Measurements from ENCODE around the gene C3orf49. TPM values are rescaled to one million over a fixed set of nuclear protein-coding genes. Genes with fewer than 3 reads are reported as not detected.

The C3orf49 gene
- total RNA-seq, 1 donor from 2014 or later, result not detected

DNA sequence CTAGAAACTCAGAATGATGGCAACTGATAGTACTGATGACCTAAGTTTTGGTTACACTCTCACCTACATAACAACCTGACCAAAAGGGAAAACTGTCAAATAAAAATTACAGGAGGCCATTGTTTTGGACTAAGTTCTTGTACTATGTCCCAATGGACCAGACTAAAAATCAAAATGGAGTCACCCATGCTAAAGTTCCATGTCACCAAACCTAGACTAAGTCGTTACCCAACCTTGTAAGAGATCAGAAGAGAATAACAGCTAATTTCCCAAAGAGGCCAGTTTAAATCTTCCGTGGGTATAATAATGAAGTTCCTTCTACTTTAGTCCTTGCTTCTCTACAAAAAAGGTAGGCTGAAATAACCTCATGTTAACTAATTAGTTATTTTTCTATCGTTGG lies 32.2 kb downstream of the C3orf49 start:
- Histone ChIP-seq H3K4me3 (no peak overlapping the region), H3K9ac (no peak overlapping the region), H3K4me1 (peaks cover 9% of the 10 kb centered on the region), H3K27ac (no peak overlapping the region), H4K20me1 (ENCODE audit: low read depth) (peaks cover 5% of the 10 kb centered on the region), H3K27me3 (no peaks in the 10 kb centered on the region), H3K9me3 (ENCODE audit: low read depth) (no peaks in the 10 kb centered on the region), H3F3A (ENCODE audit: low read depth) (peaks cover 5% of the 10 kb centered on the region), H2AFZ (replicated peaks) (no peak overlapping the region), H3K36me3 (no peaks in the 10 kb centered on the region), H3K79me2 (ENCODE audit: low read depth) (peaks cover 55% of the 10 kb centered on the region), H3K4me2 (no peak overlapping the region)
- no peaks in the 10 kb centered on the region for H3K27me3 Mint-ChIP-seq (ENCODE audit: insufficient read depth, low read depth)
- no peaks in the 10 kb centered on the region for H3K9me3 Mint-ChIP-seq
- no peak for TF ChIP-seq CTCF (IDR thresholded peaks at IDR 0.05)
- no peak for TF ChIP-seq EZH2 (IDR thresholded peaks at IDR 0.05)
- TF ChIP-seq EZH2phosphoT487 (IDR thresholded peaks at IDR 0.05), result no peak
- peaks cover 10% of the 10 kb centered on the region for H3K36me3 Mint-ChIP-seq
- H3K27ac Mint-ChIP-seq, result no peak overlapping the region
- DNase-seq (ENCODE audit: low spot score), result no peak
- peaks cover 8% of the 10 kb centered on the region for H3K4me1 Mint-ChIP-seq
- H3K4me3 Mint-ChIP-seq, result no peak overlapping the region

DNA sequence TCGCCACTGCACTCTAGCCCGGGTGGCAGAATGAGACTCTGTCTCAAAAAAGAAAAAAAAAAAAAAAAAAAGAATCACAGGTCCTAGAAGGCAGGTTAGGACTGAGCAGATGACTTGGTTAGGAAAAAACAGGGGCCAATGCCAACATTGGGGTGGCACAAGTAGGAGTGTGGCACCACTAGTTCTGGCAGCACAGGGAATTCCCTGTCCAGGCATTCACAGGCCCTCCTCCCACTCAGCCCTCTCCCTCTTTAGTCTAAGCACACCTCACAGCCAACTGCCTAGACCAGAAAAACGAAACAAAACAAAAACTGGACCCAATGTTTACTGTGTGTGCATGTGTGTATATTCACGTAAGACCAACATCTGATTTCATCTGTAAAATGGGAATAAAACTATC lies 34.0 kb downstream of the C3orf49 start:
- Histone ChIP-seq H3K9me3 (ENCODE audit: low read depth) (no peaks in the 10 kb centered on the region), H3K9ac (no peak overlapping the region), H3F3A (ENCODE audit: low read depth) (peaks cover 5% of the 10 kb centered on the region), H4K20me1 (ENCODE audit: low read depth) (peaks cover 3% of the 10 kb centered on the region), H3K4me2 (no peak overlapping the region), H3K36me3 (no peaks in the 10 kb centered on the region), H2AFZ (replicated peaks) (no peak overlapping the region), H3K27ac (no peak overlapping the region), H3K4me1 (peaks cover 5% of the 10 kb centered on the region), H3K4me3 (no peak overlapping the region), H3K79me2 (ENCODE audit: low read depth) (peaks cover 57% of the 10 kb centered on the region), H3K27me3 (no peaks in the 10 kb centered on the region)
- H3K27me3 Mint-ChIP-seq (ENCODE audit: insufficient read depth, low read depth), result no peaks in the 10 kb centered on the region
- TF ChIP-seq EZH2 (IDR thresholded peaks at IDR 0.05), result no peak
- TF ChIP-seq CTCF (IDR thresholded peaks at IDR 0.05), result no peak
- no peak for TF ChIP-seq EZH2phosphoT487 (IDR thresholded peaks at IDR 0.05)
- no peak for DNase-seq (ENCODE audit: low spot score)
- H3K4me1 Mint-ChIP-seq, result peaks cover 4% of the 10 kb centered on the region
- H3K36me3 Mint-ChIP-seq, result peaks cover 12% of the 10 kb centered on the region
- no peak overlapping the region for H3K27ac Mint-ChIP-seq
- H3K4me3 Mint-ChIP-seq, result no peak overlapping the region
- no peaks in the 10 kb centered on the region for H3K9me3 Mint-ChIP-seq

- Mint-ChIP-seq H3K36me3 (peaks cover 8% of the 10 kb centered on the region), H3K4me3 (no peak overlapping the region), H3K9me3 (no peaks in the 10 kb centered on the region), H3K27ac (no peak overlapping the region), H3K27me3 (ENCODE audit: insufficient read depth, low read depth) (peaks cover 2% of the 10 kb centered on the region), H3K4me1 (no peaks in the 10 kb centered on the region)
- no peak overlapping the region for H3K27ac ChIP-seq
- H3K79me2 ChIP-seq (ENCODE audit: low read depth), result peaks cover 76% of the 10 kb centered on the region
- H3F3A ChIP-seq (ENCODE audit: low read depth), result peaks cover 5% of the 10 kb centered on the region
- no peak overlapping the region for H3K9ac ChIP-seq
- no peaks in the 10 kb centered on the region for H4K20me1 ChIP-seq (ENCODE audit: low read depth)
- H3K9me3 ChIP-seq (ENCODE audit: low read depth), result no peaks in the 10 kb centered on the region
- no peak overlapping the region for H3K4me3 ChIP-seq
- no peaks in the 10 kb centered on the region for H3K4me1 ChIP-seq
- DNase-seq (ENCODE audit: low spot score), result no peak
- no peak overlapping the region for H2AFZ ChIP-seq (replicated peaks)
- TF ChIP-seq EZH2 (IDR thresholded peaks at IDR 0.05), result no peak
- no peak for TF ChIP-seq CTCF (IDR thresholded peaks at IDR 0.05)
- no peak for TF ChIP-seq EZH2phosphoT487 (IDR thresholded peaks at IDR 0.05)
- H3K27me3 ChIP-seq, result no peaks in the 10 kb centered on the region
- no peak overlapping the region for H3K4me2 ChIP-seq
- no peaks in the 10 kb centered on the region for H3K36me3 ChIP-seq
Measured at GRCh38 chr3:63855333-63855940, 36.3 kb downstream of the C3orf49 start.
